OCI-LY1 (cell line): ENCODE measurements around the gene C16orf87.

ENCODE experiments used
- H2AFZ ChIP-seq: fragments of 200-600 bp; sonication (generic), shearing (Covaris generic); 2 replicates; pipeline ENCODE4 v1.6.0; 2014; ENCODE audit warnings: antibody characterized with exemption, mild to moderate bottlenecking, low read length
- H3F3A ChIP-seq: fragments of 200-600 bp; sonication (generic), shearing (Covaris generic); 2 replicates; pipeline ENCODE4 v1.6.0; 2014; ENCODE audit warnings: mild to moderate bottlenecking, antibody characterized with exemption, low read length, moderate library complexity; ENCODE audit not compliant: insufficient read depth
- H3K27ac ChIP-seq: fragments of 200-600 bp; sonication (generic); 2 replicates; pipeline ENCODE4 v1.5.1; 2014; ENCODE audit warnings: low read length, mixed run types, mild to moderate bottlenecking, low read depth; ENCODE audit not compliant: poor library complexity, severe bottlenecking
- H3K27me3 ChIP-seq: fragments of 200-600 bp; sonication (generic); 2 replicates; pipeline ENCODE4 v1.6.0; 2014; ENCODE audit warnings: antibody characterized with exemption, mild to moderate bottlenecking, low read length, moderate library complexity; ENCODE audit not compliant: insufficient read depth
- H3K36me3 ChIP-seq: fragments of 200-600 bp; sonication (generic); 2 replicates; pipeline ENCODE4 v1.6.1; 2014; ENCODE audit warnings: mild to moderate bottlenecking, antibody characterized with exemption, low read length, moderate library complexity, mixed read lengths; ENCODE audit not compliant: insufficient read depth
- H3K4me1 ChIP-seq: fragments of 200-600 bp; sonication (generic); 2 replicates; pipeline ENCODE4 v1.5.1; 2014; ENCODE audit warnings: mild to moderate bottlenecking, low read length, moderate library complexity; ENCODE audit not compliant: insufficient read depth, severe bottlenecking
- H3K4me2 ChIP-seq: fragments of 200-600 bp; sonication (generic), shearing (Covaris generic); 2 replicates; pipeline ENCODE4 v1.6.1; 2014; ENCODE audit warnings: low read length
- H3K4me3 ChIP-seq: fragments of 200-600 bp; sonication (generic); 2 replicates; pipeline ENCODE4 v1.5.1; 2014; ENCODE audit warnings: low read length, low read depth, mild to moderate bottlenecking, mixed read lengths; ENCODE audit not compliant: poor library complexity, severe bottlenecking
- H3K79me2 ChIP-seq: fragments of 200-600 bp; shearing (Covaris generic); 2 replicates; pipeline ENCODE4 v1.6.1; 2016; ENCODE audit warnings: mixed run types, low read length, mixed read lengths; ENCODE audit not compliant: insufficient read depth
- H3K9ac ChIP-seq: fragments of 200-600 bp; sonication (generic), shearing (Covaris generic); 2 replicates; pipeline ENCODE4 v1.6.1; 2014; ENCODE audit warnings: mild to moderate bottlenecking, low read length, mixed read lengths
- H3K9me2 ChIP-seq: fragments of 200-600 bp; sonication (generic), shearing (Covaris generic); 2 replicates; pipeline ENCODE4 v1.6.1; 2014; ENCODE audit warnings: low read depth, mild to moderate bottlenecking, low read length, mixed read lengths
- H3K9me3 ChIP-seq: fragments of 200-600 bp; shearing (Covaris generic); 2 replicates; pipeline ENCODE4 v1.6.1; 2014; ENCODE audit warnings: low read length, mixed read lengths
- H4K20me1 ChIP-seq: fragments of 200-600 bp; sonication (generic), shearing (Covaris generic); 2 replicates; pipeline ENCODE4 v1.6.0; 2016; ENCODE audit warnings: mild to moderate bottlenecking, low read length; ENCODE audit not compliant: insufficient read depth
- CTCF ChIP-seq: fragments of 200-600 bp; sonication (generic), shearing (Covaris generic); IDR thresholded peaks from 2 replicates; pipeline ENCODE4 v1.5.1; 2017; ENCODE audit warnings: mild to moderate bottlenecking, antibody characterized with exemption, low read length, moderate library complexity, mixed read lengths
- EZH2 ChIP-seq: fragments of 200-600 bp; sonication (generic), shearing (Covaris generic); IDR thresholded peaks from 2 replicates; pipeline ENCODE4 v1.8.0; 2017; ENCODE audit warnings: borderline replicate concordance, mixed run types, mild to moderate bottlenecking, antibody characterized with exemption, low read length, moderate library complexity, mixed read lengths

The C16orf87 gene

GRCh38 chr16:46797501-46797900 lies 33.5 kb downstream of the C16orf87 start:
- Histone ChIP-seq H3K4me2 (no peak overlapping the region), H2AFZ (no peak overlapping the region), H3F3A (0 out of 2 replicates have a peak, but pooled peaks cover 6% of the 10 kb centered on the region), H3K9ac (no peak overlapping the region), H4K20me1 (no peaks in the 10 kb centered on the region), H3K4me1 (no peaks in the 10 kb centered on the region), H3K27ac (no peak overlapping the region), H3K9me2 (no peaks in the 10 kb centered on the region), H3K36me3 (peaks cover 75% of the 10 kb centered on the region), H3K9me3 (peaks cover 14% of the 10 kb centered on the region), H3K27me3 (no peaks in the 10 kb centered on the region), H3K4me3 (no peak overlapping the region), H3K79me2 (no peaks in the 10 kb centered on the region)
- TF ChIP-seq EZH2 (no peak), CTCF (no peak)

- H3F3A ChIP-seq = 0 out of 2 replicates have a peak, but pooled peaks cover 6% of the 10 kb centered on the region
- no peak overlapping the region for H3K27ac ChIP-seq
- H3K36me3 ChIP-seq = peaks cover 69% of the 10 kb centered on the region
- H3K4me3 ChIP-seq = no peak overlapping the region
- H3K79me2 ChIP-seq = no peaks in the 10 kb centered on the region
- H2AFZ ChIP-seq = no peak overlapping the region
- TF ChIP-seq CTCF = no peak
- no peak for TF ChIP-seq EZH2
- H3K9me3 ChIP-seq = peaks cover 14% of the 10 kb centered on the region
- H3K9ac ChIP-seq = no peak overlapping the region
- H3K9me2 ChIP-seq = no peaks in the 10 kb centered on the region
- peaks cover under 1% of the 10 kb centered on the region for H3K4me1 ChIP-seq
- no peaks in the 10 kb centered on the region for H3K27me3 ChIP-seq
- H3K4me2 ChIP-seq = no peak overlapping the region
- H4K20me1 ChIP-seq = no peaks in the 10 kb centered on the region
Observed at GRCh38 chr16:46796764-46797269, 34.2 kb downstream of the C16orf87 start.

GRCh38 chr16:46793841-46794240 lies 37.1 kb downstream of the C16orf87 start:
- H3K4me1 ChIP-seq = peaks cover 27% of the 10 kb centered on the region
- H3K4me3 ChIP-seq = no peak overlapping the region
- TF ChIP-seq EZH2 (no peak), CTCF (no peak)
- H4K20me1 ChIP-seq = no peaks in the 10 kb centered on the region
- H3K9ac ChIP-seq = no peak overlapping the region
- H3K27me3 ChIP-seq = no peaks in the 10 kb centered on the region
- no peaks in the 10 kb centered on the region for H3K9me2 ChIP-seq
- no peak overlapping the region for H2AFZ ChIP-seq
- no peak overlapping the region for H3K27ac ChIP-seq
- peaks cover 14% of the 10 kb centered on the region for H3K9me3 ChIP-seq
- no peak overlapping the region for H3K4me2 ChIP-seq
- H3F3A ChIP-seq = 0 out of 2 replicates have a peak, but pooled peaks cover 11% of the 10 kb centered on the region
- H3K79me2 ChIP-seq = no peaks in the 10 kb centered on the region
- H3K36me3 ChIP-seq = peaks cover 49% of the 10 kb centered on the region
